ENCODE results near the gene KCND2.

Gene KCND2

DNA sequence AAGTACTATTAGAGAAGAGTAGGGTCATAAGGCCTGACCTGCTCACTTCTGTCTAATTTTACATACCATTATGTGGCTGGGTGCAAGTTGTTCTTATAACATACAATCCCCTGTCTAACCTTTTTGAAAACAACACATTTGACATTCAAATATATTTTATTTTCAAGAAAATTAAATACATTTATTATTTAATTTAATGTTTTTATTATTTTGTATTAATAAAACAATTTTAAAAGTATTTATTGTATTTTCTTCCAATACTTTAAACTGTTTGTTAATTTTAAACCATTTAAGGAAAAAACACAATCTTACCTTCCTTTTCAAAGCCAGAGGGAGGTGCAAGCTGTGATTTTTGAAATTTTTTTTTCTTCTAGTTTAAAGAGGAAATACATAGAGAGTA, 232.8 kb downstream of the KCND2 start:
- TF ChIP-seq FOXP2 (optimal IDR thresholded peaks at IDR 0.05; ENCODE audit: borderline replicate concordance, extremely low read depth, extremely low read length, insufficient read depth) (no peak), REST (IDR thresholded peaks at IDR 0.05; ENCODE audit: insufficient read depth in 1 of 2, low read depth in 2 of 2, low read length in 2 of 2) (no peak), SIN3A (IDR thresholded peaks at IDR 0.05; ENCODE audit: borderline replicate concordance, insufficient read depth, low read length) (no peak)

DNA sequence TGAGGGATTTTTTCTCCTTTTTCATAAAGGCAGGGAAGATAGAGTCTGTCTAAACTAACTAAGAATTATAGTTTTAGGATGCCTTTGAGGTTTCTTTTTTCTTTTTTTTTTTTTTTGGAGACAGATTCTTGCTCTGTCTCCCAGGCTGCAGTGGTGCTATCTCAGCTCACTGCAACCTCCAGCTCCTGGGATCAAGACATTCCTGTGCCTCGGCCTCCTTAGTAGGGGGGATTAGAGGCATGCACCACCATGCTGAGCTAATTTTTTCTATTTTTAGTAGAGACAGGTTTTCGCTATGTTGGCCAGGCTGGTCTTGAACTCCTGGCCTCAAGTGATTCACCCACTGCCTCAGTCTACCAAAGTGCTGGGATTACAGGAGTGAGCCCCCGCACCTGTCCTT, 239.7 kb downstream of the KCND2 start:
- TF ChIP-seq TAF1 (IDR thresholded peaks at IDR 0.05; ENCODE audit: borderline replicate concordance, insufficient read depth, low read length) (no peak), FOXP2 (optimal IDR thresholded peaks at IDR 0.05; ENCODE audit: borderline replicate concordance, extremely low read depth, extremely low read length, insufficient read depth) (no peak), SIN3A (IDR thresholded peaks at IDR 0.05; ENCODE audit: borderline replicate concordance, insufficient read depth, low read length) (no peak), POLR2AphosphoS5 (IDR thresholded peaks at IDR 0.05; ENCODE audit: low read depth, low read length) (no peak), REST (IDR thresholded peaks at IDR 0.05; ENCODE audit: insufficient read depth in 1 of 2, low read depth in 2 of 2, low read length in 2 of 2) (no peak)

GRCh38 chr7:120519224-120519623, 246.2 kb downstream of the KCND2 start:
- no peak for TF ChIP-seq REST (IDR thresholded peaks at IDR 0.05; ENCODE audit: insufficient read depth in 1 of 2, low read depth in 2 of 2, low read length in 2 of 2)
- TF ChIP-seq FOXP2 (optimal IDR thresholded peaks at IDR 0.05; ENCODE audit: borderline replicate concordance, extremely low read depth, extremely low read length, insufficient read depth) = no peak
- TF ChIP-seq SIN3A (IDR thresholded peaks at IDR 0.05; ENCODE audit: borderline replicate concordance, insufficient read depth, low read length) = no peak
- no peak for TF ChIP-seq TAF1 (IDR thresholded peaks at IDR 0.05; ENCODE audit: borderline replicate concordance, insufficient read depth, low read length)
- TF ChIP-seq POLR2AphosphoS5 (IDR thresholded peaks at IDR 0.05; ENCODE audit: low read depth, low read length) = no peak

GRCh38 chr7:120521761-120522737, 249.1 kb downstream of the KCND2 start:
- no peak for TF ChIP-seq TAF1 (IDR thresholded peaks at IDR 0.05; ENCODE audit: borderline replicate concordance, insufficient read depth, low read length)
- TF ChIP-seq POLR2AphosphoS5 (IDR thresholded peaks at IDR 0.05; ENCODE audit: low read depth, low read length) = no peak
- TF ChIP-seq FOXP2 (optimal IDR thresholded peaks at IDR 0.05; ENCODE audit: borderline replicate concordance, extremely low read depth, extremely low read length, insufficient read depth) = no peak
- 0 out of 4 replicates have a peak, but pooled peaks of 1 of the 2 experiments have one; percentile 15 for TF ChIP-seq REST (IDR thresholded peaks at IDR 0.05; ENCODE audit: insufficient read depth in 1 of 2, low read depth in 2 of 2, low read length in 2 of 2)
- no peak for TF ChIP-seq SIN3A (IDR thresholded peaks at IDR 0.05; ENCODE audit: borderline replicate concordance, insufficient read depth, low read length)

Data from PFSK-1 (cell line).